ENCODE measurements around the gene EML1.

Gene EML1

GRCh38 chr14:99950181-99950580 lies 157.0 kb downstream of the EML1 start:
- no peak for DNase-seq (ENCODE audit: low read depth in 2 of 2)
- no peak for TF ChIP-seq CTCF (IDR thresholded peaks at IDR 0.05; ENCODE audit: low read depth, low read length)
- no peak overlapping the region for H3K4me3 ChIP-seq (replicated peaks in 1 of 2; ENCODE audit: low read depth in 2 of 2, low read length in 2 of 2)

GRCh38 chr14:99951085-99951484 lies 157.9 kb downstream of the EML1 start:
- DNase-seq (ENCODE audit: low read depth in 2 of 2) = no peak
- no peak for TF ChIP-seq CTCF (IDR thresholded peaks at IDR 0.05; ENCODE audit: low read depth, low read length)
- H3K4me3 ChIP-seq (replicated peaks in 1 of 2; ENCODE audit: low read depth in 2 of 2, low read length in 2 of 2) = no peak overlapping the region

GRCh38 chr14:99952039-99952438 lies 158.8 kb downstream of the EML1 start:
- TF ChIP-seq CTCF (IDR thresholded peaks at IDR 0.05; ENCODE audit: low read depth, low read length) = no peak
- no peak for DNase-seq (ENCODE audit: low read depth in 2 of 2)
- H3K4me3 ChIP-seq (replicated peaks in 1 of 2; ENCODE audit: low read depth in 2 of 2, low read length in 2 of 2) = no peak overlapping the region

GRCh38 chr14:99952453-99952852 lies 159.2 kb downstream of the EML1 start:
- no peak for TF ChIP-seq CTCF (IDR thresholded peaks at IDR 0.05; ENCODE audit: low read depth, low read length)
- no peak overlapping the region for H3K4me3 ChIP-seq (replicated peaks in 1 of 2; ENCODE audit: low read depth in 2 of 2, low read length in 2 of 2)
- no peak for DNase-seq (ENCODE audit: low read depth in 2 of 2)

GRCh38 chr14:99955826-99956455 lies 162.7 kb downstream of the EML1 start:
- DNase-seq (ENCODE audit: low read depth in 2 of 2) = no peak
- no peak for TF ChIP-seq CTCF (IDR thresholded peaks at IDR 0.05; ENCODE audit: low read depth, low read length)
- no peak overlapping the region for H3K4me3 ChIP-seq (replicated peaks in 1 of 2; ENCODE audit: low read depth in 2 of 2, low read length in 2 of 2)

- no peak overlapping the region for H3K4me3 ChIP-seq (replicated peaks in 1 of 2; ENCODE audit: low read depth in 2 of 2, low read length in 2 of 2)
Measured at GRCh38 chr14:99958380-99958779, 165.2 kb downstream of the EML1 start.

More at GRCh38 chr14:99958380-99958779, 165.2 kb downstream of the EML1 start:
- no peak for TF ChIP-seq CTCF (IDR thresholded peaks at IDR 0.05; ENCODE audit: low read depth, low read length)
- no peak for DNase-seq (ENCODE audit: low read depth in 2 of 2)

Data from cardiac fibroblast (primary cell).